HuH-7 (cell line): ENCODE data around the gene PLEKHO2.

Experiments used
- DNase-seq: peaks from one replicate; pipeline ENCODE4 v3.0.0; 2011; ENCODE audit warnings: low spot score

The PLEKHO2 gene

DNA sequence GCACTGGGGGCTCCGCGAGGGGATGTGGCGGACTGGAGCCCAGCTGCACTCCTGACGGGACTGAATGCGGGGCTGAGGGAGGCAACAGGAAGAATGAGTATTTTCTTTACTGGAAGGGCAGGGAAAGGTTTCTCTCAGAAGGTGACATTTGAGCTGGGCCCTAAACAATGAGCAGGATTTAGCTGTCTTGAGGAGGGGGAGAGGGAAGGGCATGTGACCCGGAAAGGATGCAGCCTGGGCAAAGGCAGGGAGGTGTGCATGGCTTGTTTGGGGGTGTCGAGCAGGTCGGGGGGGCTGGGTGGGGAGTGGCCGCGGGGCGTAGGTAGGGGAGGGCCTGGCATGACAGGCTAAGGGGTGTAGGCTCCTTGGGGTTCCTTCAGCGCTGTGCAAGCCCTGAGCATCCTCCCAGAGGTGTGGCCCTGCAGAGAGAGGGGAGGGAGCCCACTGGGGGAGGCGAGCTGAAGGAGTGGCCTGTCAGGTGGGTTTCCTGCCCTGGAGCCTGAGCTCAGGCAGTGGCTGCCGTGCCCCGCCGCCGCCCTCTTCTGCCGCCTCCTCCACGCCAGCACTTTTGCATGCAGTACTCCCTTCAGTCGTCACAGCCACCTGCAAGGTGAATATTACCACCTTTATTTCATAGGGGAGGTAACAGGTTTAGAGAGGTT, 52.8 kb downstream of the PLEKHO2 start:
- no peak for DNase-seq

DNA sequence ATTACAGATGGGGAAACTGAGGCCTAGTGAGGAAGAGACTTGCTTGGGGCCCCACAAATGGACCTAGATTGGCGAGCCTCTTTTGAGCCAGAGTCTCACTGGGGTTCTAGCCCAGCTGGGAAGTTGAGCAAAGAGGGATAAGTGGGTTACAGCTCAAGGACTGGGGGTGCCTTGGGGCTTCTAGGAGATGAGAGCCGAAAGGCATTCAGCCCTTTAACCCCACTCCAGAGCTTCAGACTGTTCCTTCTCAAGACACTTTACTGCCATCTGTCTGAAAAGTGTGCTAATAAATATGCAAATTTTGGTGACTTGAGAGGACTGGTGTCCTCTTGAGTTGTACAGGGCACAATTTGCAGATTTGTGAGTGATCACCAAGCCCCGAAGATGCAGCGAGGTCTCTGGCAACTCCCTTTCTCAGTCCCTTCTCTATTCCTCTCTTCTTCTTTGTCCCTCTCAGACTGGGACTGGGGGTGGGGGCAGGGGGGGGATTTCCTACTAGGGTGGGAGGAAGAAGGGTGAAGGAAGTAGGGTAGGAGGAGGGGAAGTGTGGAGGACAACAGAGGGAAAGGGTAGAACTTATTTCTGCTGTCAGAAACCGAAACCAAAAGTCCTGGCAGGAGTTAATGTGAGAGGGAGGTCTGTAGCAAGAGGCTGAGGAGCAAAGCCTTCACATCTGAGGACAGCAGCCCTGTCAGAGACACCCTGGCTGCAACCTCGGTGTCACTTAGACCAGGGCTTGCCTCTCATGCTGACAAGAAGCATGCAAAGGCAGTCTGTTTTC, 53.8 kb downstream of the PLEKHO2 start:
- DNase-seq, result no peak

DNA sequence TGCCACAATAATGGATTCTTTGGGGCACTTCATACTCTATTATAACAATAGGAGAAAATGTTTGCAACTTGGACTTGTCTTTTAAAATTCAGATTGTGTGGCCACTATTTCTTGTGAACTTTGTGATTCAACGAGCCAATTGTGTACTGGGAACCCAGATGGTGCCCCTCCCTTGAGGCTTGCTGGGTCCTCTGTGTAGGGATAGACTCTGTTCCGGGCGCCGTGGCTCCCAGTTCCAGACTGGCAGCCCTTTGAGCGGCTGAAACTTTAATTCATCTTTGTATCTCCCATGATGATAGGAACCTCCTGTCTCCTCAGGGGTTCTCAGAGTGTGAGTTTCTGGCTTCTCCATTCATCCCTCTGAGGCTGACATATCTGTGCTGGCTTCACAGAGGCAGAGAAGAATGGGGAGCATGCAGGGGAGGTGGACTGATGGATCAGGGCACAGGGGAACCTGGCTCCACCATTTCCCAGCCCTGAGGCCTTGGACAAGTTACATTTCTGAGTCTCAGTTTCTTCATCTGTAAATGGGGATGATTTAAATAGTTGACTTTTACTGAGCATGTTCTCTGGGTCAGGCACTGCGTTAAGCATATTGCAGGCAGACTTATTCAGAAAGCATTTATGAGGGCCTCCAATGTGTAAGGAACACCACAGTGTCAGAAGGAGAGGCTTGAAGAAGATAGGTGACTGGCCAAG, 54.8 kb downstream of the PLEKHO2 start:
- DNase-seq, result no peak

DNA sequence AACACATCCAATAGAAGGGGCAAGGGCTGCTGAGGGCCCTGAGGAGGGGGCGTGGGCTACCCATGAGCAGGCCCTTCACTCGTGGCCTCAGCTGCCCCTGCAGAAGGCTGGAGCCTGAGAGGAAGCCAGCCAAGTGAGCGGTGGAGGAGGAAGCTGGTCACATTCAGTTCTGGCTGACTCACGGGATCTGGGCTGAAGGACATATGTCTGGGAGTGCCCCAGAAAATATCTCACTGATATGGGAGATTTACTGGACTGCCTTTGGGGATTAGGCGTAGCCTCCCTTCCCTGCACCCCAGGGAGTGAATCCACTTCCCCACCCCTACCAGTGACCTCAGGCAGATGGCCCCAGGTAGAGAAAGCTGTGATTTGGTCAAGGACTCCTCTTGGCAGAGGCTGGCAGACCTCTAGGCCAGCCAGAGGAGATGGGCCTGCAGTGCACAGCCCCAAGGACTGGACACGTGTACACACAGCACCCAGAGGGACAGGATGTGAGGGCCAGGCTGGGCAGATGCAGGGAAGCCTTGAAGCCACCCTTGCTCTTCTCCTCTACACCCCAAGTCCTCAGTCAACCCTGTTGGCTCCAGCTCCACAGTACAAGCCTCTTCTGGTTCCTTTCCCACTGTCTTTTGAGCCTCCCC, 55.8 kb downstream of the PLEKHO2 start:
- DNase-seq, result no peak

DNA sequence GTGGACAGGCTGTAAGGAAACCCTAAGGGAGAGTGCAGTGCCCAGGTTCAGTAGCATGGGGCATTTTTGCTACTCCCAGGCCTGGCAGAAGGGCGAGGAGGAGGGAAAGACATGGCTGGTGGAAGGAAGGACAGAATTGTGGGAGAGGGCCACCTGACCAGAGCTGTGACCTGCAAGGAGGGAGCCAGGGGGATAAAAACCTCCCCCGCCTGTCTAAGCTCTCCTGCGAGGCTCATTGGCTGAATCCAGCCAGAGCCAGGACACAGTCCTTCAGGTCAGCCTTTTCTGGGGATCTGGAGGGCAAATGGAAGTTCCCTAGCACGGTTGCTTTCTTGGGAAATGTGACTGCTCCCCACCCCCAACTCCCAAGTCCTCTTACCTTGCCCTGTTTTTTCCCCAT, 56.7 kb downstream of the PLEKHO2 start:
- no peak for DNase-seq

DNA sequence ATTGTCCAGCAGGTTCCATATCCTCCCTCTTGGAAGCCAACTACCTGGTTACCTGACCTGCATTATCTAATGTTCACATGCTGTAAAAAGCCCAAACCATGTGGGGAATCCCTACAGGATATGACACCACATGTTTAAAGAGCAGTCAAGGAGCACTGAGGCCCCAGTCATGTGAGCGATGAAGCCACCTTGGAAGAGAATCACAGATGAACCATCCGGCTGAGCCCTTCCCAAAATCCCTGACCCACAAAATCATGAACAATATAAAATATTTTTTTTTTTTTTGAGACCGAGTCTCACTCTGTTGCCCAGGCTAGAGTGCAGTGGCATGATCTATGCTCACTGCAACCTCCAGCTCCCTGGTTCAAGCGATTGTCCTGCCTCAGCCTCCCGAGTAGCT, 59.4 kb downstream of the PLEKHO2 start:
- no peak for DNase-seq

DNA sequence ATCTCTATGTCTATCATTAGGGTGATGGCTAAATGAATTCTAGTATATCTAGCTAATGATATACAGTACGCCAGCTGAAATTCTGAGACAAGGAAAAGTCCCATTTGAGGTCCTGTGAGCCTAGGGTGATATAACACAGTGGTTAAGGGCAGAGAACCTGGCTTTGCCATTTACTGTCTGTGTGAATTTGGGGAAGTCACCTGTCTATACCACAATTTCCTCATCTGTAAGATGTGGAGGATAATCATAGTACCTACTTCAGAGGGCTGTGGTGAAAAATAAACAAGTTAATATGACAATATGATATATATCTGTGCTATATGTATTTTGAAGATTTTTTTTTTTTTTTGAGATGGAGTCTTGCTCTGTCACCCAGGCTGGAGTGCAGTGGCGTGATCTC, 60.2 kb downstream of the PLEKHO2 start:
- DNase-seq, result no peak

DNA sequence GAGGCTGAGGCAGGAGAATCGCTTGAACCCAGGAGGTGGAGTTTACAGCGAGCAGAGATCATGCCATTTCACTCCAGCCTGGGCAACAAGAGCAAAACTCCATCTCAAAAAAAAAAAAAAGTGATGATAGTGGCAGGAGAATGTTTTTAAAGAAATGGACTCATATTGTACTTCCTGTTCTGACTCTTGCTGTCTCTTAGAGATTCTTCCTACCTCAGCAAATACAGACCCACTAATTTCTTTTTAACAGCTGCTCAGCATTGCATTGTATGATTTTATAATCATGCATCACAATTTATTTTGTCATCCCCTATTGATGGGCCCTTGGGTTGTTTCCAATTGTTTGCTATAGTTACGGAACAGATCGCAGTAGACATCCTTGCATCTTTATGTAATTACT, 61.1 kb downstream of the PLEKHO2 start:
- DNase-seq, result no peak

DNA sequence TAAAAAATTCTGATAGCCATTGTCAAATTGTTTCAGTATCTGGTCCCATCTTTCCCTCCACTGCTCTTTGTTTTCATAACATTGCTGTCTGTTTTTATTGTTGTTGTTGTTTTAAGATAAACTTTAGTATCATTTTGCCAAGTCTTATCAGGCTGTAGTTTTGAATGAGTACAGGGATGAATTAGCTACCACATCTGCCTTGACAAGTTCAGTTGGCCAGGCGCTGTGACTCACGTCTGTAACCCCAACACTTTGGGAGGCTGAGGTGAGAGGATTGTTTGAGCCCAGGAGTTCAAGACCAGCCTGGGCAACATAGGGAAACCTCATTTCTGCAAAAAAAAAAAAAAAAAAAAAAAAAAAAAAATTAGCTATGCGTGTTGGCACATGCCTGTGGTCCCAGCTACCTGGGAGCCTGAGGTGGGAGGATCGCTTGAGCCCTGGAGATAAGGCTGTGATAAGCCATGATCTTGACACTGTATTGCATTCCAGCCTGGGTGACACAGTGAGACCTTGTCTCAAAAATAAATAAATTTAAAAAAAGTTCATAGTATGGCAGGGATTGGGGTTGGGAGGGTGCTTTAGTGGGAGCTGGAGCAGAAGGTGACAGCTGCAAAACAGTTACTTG, 61.7 kb downstream of the PLEKHO2 start:
- no peak for DNase-seq

DNA sequence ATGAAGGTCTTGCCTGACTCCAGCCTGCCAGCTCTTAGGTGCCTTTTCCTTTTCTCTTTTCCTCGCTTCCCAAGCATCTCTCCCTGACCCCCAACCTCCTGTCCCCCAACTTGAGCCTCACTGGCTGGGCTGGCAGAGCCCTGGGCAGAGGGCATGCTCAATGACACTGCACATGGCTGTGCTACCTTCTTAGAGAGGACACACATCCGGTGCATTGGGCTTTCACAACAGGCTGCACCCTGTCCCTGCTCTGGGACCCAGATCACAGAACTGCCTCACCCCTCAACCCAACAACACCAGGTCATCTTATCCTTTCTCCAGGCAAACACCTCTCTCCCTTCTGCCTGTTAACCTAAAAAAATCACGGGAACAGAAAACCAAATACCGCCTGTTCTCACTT, 62.5 kb downstream of the PLEKHO2 start:
- DNase-seq, result no peak

DNA sequence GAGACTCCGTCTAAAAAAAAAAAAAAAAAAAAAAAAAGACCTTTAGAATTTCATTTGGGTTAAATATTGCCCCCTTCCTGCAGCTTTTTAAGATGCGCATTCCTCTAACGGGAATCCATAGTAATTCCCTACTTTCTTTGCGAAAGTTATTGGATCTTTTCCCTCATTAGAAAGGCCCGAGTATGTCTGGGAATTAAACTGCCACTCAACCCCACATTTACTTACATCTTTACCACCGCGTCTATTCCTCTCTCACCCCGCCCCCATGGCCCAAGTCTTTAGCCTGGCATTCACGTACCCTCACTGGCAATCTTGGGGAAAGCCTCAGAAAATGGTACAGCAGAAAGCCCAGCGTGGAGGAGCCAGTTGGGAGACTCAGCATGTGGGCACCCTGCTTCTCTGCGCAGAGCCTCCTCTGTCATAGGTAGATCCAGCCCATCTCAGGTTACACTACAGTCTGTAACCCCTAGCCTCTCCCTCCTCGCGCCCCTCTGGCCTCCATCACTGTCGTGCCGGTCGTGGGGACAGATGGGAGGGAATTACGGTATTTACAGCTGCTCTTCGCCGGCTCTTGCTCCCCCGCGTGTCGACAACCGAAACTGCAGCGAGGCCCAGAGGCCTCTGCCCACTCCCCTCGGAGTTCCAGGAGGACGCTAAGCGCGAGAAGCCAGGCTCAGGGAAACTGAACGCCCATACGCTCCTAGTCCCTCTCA, 63.6 kb downstream of the PLEKHO2 start:
- peak; percentile 97 for DNase-seq

DNA sequence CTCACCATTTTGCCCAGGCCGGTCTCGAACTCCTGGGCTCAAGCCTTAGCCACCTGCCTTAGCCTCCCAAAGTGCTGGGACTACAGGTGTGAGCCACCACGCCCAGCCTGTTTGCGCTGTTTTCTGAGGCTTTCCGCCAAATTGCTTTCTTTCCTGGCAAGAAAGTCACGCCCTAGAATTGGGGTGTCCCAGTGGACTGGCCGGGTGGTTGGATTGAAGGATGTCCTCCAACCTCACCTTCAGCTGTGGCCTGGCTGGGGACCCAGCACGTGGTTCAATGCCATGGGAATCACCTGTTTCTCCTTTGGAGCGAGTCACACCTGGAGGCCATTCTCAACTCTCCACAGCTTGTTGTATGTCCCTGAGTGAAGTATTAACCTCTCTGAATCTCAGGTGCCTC, 64.2 kb downstream of the PLEKHO2 start:
- DNase-seq, result no peak

DNA sequence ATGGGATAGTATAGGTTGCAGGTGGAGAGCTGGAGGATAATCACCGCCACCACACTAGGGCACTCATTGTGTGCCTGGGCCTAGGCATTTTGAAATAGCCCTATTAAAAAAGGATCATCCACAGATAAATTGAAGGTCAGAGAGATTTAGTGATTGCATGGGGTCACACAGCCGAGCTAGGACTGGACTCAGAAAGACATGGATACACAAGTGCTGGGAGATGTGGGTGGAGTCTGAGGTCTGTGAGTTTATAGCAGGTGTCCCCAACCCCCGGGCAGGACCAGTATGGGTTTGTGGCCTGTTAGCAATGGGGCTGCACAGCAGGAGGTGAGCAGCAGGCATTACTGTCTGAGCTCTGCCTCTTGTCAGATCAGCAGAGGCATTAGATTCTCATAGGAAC, 64.7 kb downstream of the PLEKHO2 start:
- DNase-seq, result no peak

DNA sequence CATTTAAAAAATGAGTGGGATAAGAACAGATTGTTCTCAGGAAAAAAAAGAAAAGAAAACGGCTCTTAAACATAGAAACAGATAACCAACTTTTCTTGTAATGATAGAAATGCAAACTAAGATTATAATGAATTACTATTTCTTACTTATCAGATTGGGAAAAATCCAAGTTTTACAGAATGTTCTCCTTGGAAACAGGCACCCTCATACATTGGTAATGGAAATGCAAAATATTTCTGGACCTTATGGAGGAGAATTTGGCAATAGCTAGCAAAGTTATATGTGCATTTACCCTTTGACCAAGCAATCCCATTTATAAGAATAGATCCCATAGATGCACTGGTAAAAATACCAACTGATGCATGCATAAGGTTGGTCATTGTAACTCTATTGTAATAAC, 66.3 kb downstream of the PLEKHO2 start:
- no peak for DNase-seq

DNA sequence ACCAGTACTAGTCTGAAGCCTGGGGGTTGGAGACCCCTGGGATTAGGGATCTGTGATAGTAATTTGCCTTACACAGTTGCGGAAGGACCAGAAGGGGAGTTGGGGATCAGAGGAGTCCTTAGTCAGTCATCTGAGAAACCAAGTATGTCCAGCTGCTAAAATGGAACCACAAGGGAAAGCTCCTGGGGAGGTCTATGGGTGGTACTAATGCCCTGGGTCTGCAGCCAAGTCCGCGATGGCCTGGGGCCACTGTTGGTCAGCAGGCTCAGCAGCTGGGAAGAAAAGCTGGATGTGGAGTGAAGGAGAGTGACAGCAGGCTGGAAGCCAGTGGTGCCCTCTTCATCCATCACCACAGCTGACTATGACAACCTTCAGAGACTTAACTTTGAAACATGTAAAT, 67.8 kb downstream of the PLEKHO2 start:
- no peak for DNase-seq

DNA sequence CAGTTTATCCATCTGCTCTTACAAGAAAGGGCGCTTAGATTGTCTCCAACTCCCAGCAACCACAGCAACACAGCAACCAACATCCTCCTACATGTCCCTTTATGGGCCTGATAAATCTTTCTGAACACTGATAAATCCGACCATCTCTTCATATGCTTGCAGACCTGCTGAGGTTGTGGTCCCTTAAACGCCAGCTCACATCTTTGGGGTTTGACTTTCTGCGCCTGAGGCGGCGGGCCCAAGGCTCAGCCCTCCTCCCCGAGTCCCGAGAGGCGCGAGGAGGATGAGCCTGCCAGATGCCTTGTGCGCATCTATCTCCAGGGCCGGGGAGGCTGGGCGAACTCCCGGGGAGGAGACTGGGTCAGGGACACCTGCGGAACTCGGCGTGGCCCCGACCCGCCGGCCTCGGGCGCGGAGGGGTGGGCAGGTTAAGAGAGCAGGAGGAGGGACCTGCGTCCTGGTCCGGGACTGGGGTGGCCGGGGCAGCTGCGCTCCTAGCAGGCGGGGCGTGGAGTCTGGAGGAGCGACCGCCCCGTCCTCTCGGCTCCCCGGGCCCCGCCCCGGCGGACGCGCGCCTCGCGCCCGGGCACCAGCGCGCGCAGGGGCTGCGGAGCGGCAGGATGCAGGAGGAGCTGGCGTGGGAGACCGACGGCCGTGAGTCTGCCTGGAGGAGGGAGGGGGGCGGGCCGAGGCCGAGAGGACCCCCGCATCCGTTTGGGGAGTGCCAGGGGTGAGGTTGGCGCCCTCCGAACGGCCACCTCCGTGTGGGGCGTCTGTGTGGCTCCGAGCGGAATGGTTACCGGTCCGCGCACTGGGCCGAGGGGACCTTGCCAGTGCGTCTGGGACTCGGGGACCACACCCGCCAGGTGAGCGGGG, 69.8 kb downstream of the PLEKHO2 start, which contains the start of gene ANKDD1A:
TSS of gene ANKDD1A (plus strand) at position 592 of the 876 bp plus-strand sequence. CDS start at position 621, 29 bp downstream.
- peak; percentile 80 for DNase-seq

DNA sequence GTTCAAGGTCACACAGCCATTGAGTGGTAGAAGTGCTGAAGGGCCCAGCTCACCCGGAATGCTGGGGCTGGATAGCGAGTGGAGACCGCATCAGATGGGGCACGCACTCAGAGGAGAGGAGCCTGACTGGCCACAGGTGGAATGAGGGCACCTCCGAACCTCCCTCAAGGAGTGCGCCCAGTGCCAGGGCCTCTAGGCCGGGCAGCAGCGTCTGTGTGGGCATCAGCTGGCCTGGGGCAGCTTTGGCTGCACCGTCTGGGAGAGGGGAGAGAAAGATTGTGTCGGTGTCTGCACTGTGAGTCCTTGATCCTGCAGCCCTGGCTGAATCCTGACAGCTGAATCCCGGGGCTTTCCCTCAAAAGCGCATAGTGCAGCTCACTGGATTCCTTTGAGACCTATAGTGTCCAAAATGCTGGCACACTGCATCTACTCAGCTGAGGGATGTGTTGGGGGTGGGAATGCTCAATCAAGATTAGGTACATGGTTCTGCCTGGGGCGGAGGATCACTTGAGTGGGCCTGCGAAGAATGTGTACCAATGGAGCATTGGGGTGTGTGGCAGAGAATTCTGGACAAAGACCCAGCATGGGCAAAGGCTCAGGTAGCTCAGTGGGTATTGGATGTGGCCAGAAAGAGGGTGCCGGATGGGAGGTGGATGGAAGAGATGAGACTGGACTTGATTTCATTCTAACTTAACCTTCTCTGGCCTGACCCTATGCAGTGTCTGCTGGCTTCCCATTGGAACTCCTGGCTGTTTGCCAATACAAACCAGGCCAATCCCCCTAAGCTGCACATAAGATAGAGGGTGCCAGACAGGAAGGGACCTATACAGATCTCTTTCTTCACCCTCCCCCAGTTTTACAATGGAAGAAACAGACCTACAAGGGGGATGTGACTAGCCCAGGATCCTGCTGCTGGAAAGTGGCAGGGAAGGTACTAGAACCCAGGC, 70.9 kb downstream of the PLEKHO2 start:
- DNase-seq, result no peak

DNA sequence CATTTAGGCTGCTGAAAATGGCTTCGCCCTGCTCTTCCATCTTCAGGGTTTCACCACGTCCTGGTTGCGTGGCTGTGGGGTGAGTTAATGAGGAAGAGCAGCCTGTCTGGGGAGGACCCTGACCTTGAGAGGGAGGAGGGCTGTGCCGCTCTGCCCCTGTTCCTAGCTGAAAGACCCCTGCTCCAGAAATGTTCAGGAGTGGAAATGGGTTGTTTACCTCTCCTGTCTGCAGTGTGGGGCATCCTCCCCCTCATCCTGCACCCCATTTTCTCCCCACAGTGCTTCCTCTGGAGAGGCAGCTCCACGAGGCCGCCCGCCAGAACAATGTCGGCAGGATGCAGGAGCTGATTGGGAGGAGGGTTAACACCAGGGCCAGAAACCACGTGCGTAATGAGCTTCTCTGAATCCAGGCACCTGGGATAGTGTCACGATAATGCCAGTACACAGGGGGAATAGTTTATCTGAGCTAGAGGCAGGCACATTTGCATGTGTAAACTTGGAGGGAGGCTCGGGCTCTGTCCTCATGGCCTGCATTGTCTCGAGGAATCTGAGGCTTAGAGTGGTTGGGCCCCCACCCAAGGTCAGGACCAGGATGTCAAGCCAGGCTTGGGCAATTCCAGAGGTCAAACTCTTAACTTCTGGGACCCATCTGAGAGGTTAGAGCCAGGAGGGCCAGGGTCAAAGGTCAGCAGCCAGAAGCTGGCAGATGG, 74.0 kb downstream of the PLEKHO2 start:
- no peak for DNase-seq

DNA sequence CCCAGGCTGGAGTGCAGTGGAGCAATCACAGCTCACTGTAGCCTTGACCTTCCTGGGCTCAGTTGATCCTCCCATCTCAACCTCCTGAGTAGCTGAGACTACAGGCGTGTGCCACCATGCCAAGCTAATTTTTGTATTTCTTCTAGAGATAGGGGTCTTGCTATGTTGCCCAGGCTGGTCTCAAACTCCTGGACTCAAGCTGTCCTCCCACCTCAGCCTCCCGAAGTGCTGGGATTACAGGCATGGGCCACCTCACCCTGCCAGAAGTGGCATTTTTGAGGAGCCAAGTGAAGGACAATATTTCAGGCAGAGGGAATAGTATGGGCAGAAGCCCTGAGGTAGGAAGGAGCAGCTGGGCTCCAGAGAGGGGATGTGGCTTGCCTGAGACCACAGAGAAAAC, 74.7 kb downstream of the PLEKHO2 start:
- no peak for DNase-seq
